GM12878 (cell line): Measurements from ENCODE around the gene NAALADL2. TPM values are rescaled to one million over a fixed set of nuclear protein-coding genes. Genes with fewer than 3 reads are reported as not detected.

Experiments
- ATAC-seq: fragments of 200-7000 bp; cut with Tn5 transposase; 3 replicates; pipeline ENCODE4 v1.9.1; 2020; ENCODE audit warnings: mild to moderate bottlenecking, moderate library complexity
- BruUV-seq: library from RNA; stranded (reverse); fragments of 400-500 nt; replicated peaks from 2 replicates; lab custom pipeline; 2021; lab: Mats Ljungman, UMichigan
- CTCF ChIA-PET: fragments of 300-600 bp; sonication (Branson Sonifier 250); formaldehyde crosslinking; extraction: SDS; loops from one replicate; lab custom pipeline; 2021; ENCODE audit warnings: inconsistent platforms; lab: Yijun Ruan, JAX
- POLR2A ChIA-PET: fragments of 350-600 bp; formaldehyde crosslinking; extraction: SDS; loops from one replicate; lab custom pipeline; 2021; ENCODE audit warnings: inconsistent platforms; lab: Charles Lee
- RAD21 ChIA-PET: fragments of 300-600 bp; sonication (Branson Sonifier 250); formaldehyde crosslinking; loops from one replicate; lab custom pipeline; 2023; ENCODE audit warnings: antibody characterized with exemption; ENCODE audit not compliant: unreplicated experiment; lab: Charles Lee
- SMC1A ChIA-PET: fragments of 300-600 bp; sonication (Branson Sonifier 250); formaldehyde crosslinking; loops from one replicate; lab custom pipeline; 2023; ENCODE audit not compliant: unreplicated experiment, uncharacterized antibody; lab: Charles Lee
- DNase-seq: peaks from one replicate; pipeline ENCODE4 v3.0.0-alpha.2; 2011; ENCODE audit warnings: low read depth, low spot score
- FAIRE-seq: peaks from 3 replicates; lab custom pipeline; 2011; peaks lifted over from hg19 to GRCh38; lab: Jason Lieb, UNC
- H2AFZ ChIP-seq: 2 replicates; pipeline ENCODE4 v1.6.0; 2011; ENCODE audit warnings: low read depth, low read length, control low read depth; ENCODE audit not compliant: control insufficient read depth
- H3K27ac ChIP-seq: 2 replicates; pipeline ENCODE4 v1.5.1; 2011; ENCODE audit warnings: control low read depth; ENCODE audit not compliant: control insufficient read depth, insufficient read depth
- H3K27me3 ChIP-seq, 2 experiments: replicated peaks in 1 of 2; 2 replicates each; pipeline versions ENCODE4 v1.6.0 to v1.6.1; 2011; ENCODE audit warnings: low read length in 1 of 2; ENCODE audit not compliant: control insufficient read depth in 2 of 2, insufficient read depth in 2 of 2
- H3K36me3 ChIP-seq, 2 experiments: 2 replicates each; pipeline ENCODE4 v1.5.1; 2011; ENCODE audit warnings: low read length in 1 of 2; ENCODE audit not compliant: control insufficient read depth in 2 of 2, insufficient read depth in 2 of 2
- H3K4me1 ChIP-seq: 2 replicates; pipeline ENCODE4 v1.6.1; 2011; ENCODE audit warnings: mild to moderate bottlenecking, low read length, moderate library complexity, mixed read lengths; ENCODE audit not compliant: control insufficient read depth, insufficient read depth
- H3K4me2 ChIP-seq: 2 replicates; pipeline ENCODE4 v1.6.0; 2011; ENCODE audit warnings: control low read depth; ENCODE audit not compliant: control insufficient read depth, insufficient read depth
- H3K4me3 ChIP-seq: fragments of 200-600 bp; sonication (generic); 2 replicates; pipeline ENCODE4 v1.5.1; 2016
- H3K79me2 ChIP-seq: 2 replicates; pipeline ENCODE4 v1.6.0; 2011; ENCODE audit warnings: low read length; ENCODE audit not compliant: control insufficient read depth, insufficient read depth
- H3K9ac ChIP-seq: 2 replicates; pipeline ENCODE4 v1.8.0; 2011; ENCODE audit warnings: low read length, control low read depth, mixed read lengths; ENCODE audit not compliant: control insufficient read depth, insufficient read depth
- H3K9me3 ChIP-seq: replicated peaks from 3 replicates; pipeline ENCODE4 v1.5.1; 2011; ENCODE audit warnings: mild to moderate bottlenecking, low read length; ENCODE audit not compliant: control insufficient read depth, insufficient read depth
- H4K20me1 ChIP-seq: 2 replicates; pipeline ENCODE4 v1.6.0; 2011; ENCODE audit not compliant: control insufficient read depth, insufficient read depth
- CBFB ChIP-seq: IDR thresholded peaks from 2 replicates; pipeline ENCODE4 v1.6.1; 2016; ENCODE audit warnings: antibody characterized with exemption, low read depth
- CBX3 ChIP-seq: fragments of 200-600 bp; sonication (generic); IDR thresholded peaks from 2 replicates; pipeline ENCODE4 v1.6.1; 2016; ENCODE audit warnings: low read depth, borderline replicate concordance
- CHD4 ChIP-seq: fragments of 200-600 bp; sonication (generic); IDR thresholded peaks from 2 replicates; pipeline ENCODE4 v1.6.1; 2016; ENCODE audit warnings: mild to moderate bottlenecking
- ESRRA ChIP-seq: IDR thresholded peaks from 2 replicates; pipeline ENCODE4 v1.6.1; 2012; ENCODE audit warnings: mild to moderate bottlenecking, low read length, improper control_type of control experiment
- EZH2 ChIP-seq: IDR thresholded peaks from 2 replicates; pipeline ENCODE4 v1.6.1; 2012; ENCODE audit warnings: low read depth, mild to moderate bottlenecking, control low read depth, inconsistent platforms, low read length, borderline replicate concordance; ENCODE audit not compliant: control insufficient read depth
- FOS ChIP-seq: IDR thresholded peaks from 3 replicates; pipeline ENCODE4 v1.6.1; 2011; ENCODE audit warnings: borderline replicate concordance; ENCODE audit not compliant: insufficient read length; ENCODE audit errors: extremely low read depth
- NFXL1 ChIP-seq: fragments of 450-650 bp; IDR thresholded peaks from 2 replicates; pipeline ENCODE4 v1.6.1; 2017; ENCODE audit warnings: antibody characterized with exemption, mild to moderate bottlenecking, borderline replicate concordance
- PAX8 ChIP-seq: fragments of 450-650 bp; IDR thresholded peaks from 2 replicates; pipeline ENCODE4 v1.6.1; 2017; ENCODE audit warnings: mild to moderate bottlenecking, moderate library complexity
- RAD51 ChIP-seq: fragments of 450-650 bp; IDR thresholded peaks from 2 replicates; pipeline ENCODE4 v1.6.1; 2016; ENCODE audit warnings: moderate library complexity, mild to moderate bottlenecking, inconsistent platforms
- SMAD5 ChIP-seq: IDR thresholded peaks from 2 replicates; pipeline ENCODE4 v1.6.1; 2016; ENCODE audit warnings: antibody characterized with exemption, low read depth
- SP1 ChIP-seq: IDR thresholded peaks from one replicate; pipeline ENCODE4 v1.6.1; 2011; ENCODE audit warnings: low read depth, low read length
- TARDBP ChIP-seq: IDR thresholded peaks from 2 replicates; pipeline ENCODE4 v1.6.1; 2016; ENCODE audit warnings: borderline replicate concordance
- ZSCAN29 ChIP-seq: fragments of 450-650 bp; IDR thresholded peaks from 2 replicates; pipeline ENCODE4 v1.6.1; 2017; ENCODE audit warnings: mild to moderate bottlenecking, moderate library complexity
- WGBS: methylation state at CpG from one replicate; pipeline ENCODE4 v1.1.6; 2016; ENCODE audit warnings: low lambda C conversion rate; ENCODE audit not compliant: insufficient replicate concordance, insufficient coverage; ENCODE audit errors: missing lambda C conversion rate; 5-methylcytosine and 5-hydroxymethylcytosine counted together
- in situ Hi-C: fragments of 300-500 bp; cut with MboI; formaldehyde crosslinking; loops from 9 replicates; pipeline ENCODE4 v1.14.3; 2018; ENCODE audit warnings: mixed read lengths
- intact Hi-C: fragments of 100-400 bp; cut with micrococcal nuclease; formaldehyde crosslinking; loops from one replicate; pipeline ENCODE4 v1.14.2; 2022; ENCODE audit not compliant: unreplicated experiment
- polyA plus RNA-seq, 11 experiments: library from polyadenylated mRNA; depleted of rRNA in 4 of 11; unstranded in 6 of 11; stranded (reverse) in 5 of 11; fragments of >200 nt; fragmentation: Nextera tagmentation in 4 of 11; fragmentation: Illumina TruSeq in 1 of 11; extraction: Ambion mirVana in 4 of 11; extraction: Trizol in 1 of 11; gene quantifications; 1 replicate in 1 of 11; 2 replicates in 10 of 11; pipeline versions ENCODE4 v1.2.1 to v1.2.3, GENCODE V29; 2011 to 2016; ENCODE audit warnings: inconsistent platforms in 2 of 11, missing spikeins in 2 of 11, low read depth in 1 of 11
- total RNA-seq, 4 experiments: library from RNA; depleted of rRNA in 3 of 4; stranded (reverse); fragments of >200 nt in 3 of 4; fragmentation: Illumina TruSeq in 1 of 4; extraction: Trizol in 1 of 4; gene quantifications; 2 replicates each; pipeline versions ENCODE4 v1.2.1 to v1.2.3, GENCODE V29; 2013 to 2021
- TF ChIP-seq, protein P1 (sequence below): IDR thresholded peaks from 2 replicates; pipeline ENCODE4 v1.6.1; 2012; ENCODE audit warnings: low read depth, low read length, improper control_type of control experiment
- TF ChIP-seq, protein P2 (sequence below): IDR thresholded peaks from 2 replicates; pipeline ENCODE4 v1.6.1; 2012; ENCODE audit warnings: mild to moderate bottlenecking, low read depth, low read length
- TF ChIP-seq, protein P3 (sequence below): fragments of 150-350 bp; IDR thresholded peaks from 2 replicates; pipeline ENCODE4 v1.6.1; 2014; ENCODE audit warnings: mild to moderate bottlenecking, low read depth, low read length

Gene NAALADL2
- total and polyA plus RNA-seq, 10 of the 15 experiments (the other 5 are each of a cell fraction or from before 2014, with no cell fraction given): 0.06 to 10.8 (median 0.46) TPM

DNA sequence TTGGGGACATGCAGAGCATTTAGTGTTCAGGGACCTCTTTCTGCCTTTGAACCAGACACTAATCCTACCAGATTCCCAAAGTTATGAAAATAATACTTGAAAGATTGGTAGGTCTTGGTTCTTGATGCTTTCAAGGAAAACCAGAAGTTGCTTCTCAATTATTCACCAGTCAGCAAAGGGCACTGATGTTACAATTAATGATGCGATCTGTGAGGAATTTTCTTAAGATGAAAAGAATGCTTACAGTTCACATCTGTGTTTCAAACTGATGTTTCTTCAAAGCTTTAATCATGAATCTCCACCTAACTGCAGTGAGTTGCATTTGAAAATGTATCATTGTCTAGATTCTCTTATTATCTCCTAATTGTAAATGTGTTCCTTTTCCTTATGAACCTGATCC is 161.0 kb downstream of the NAALADL2 start:
- ATAC-seq: no peak
- FAIRE-seq: no peak
- no TSS peak for BruUV-seq
- H3K4me1 ChIP-seq: no peaks in the 10 kb centered on the region
- DNase-seq: no peak
- H3K9me3 ChIP-seq: no peaks in the 10 kb centered on the region
- H3K9ac ChIP-seq: no peak overlapping the region
- no peaks in the 10 kb centered on the region for H3K79me2 ChIP-seq
- no peaks in the 10 kb centered on the region for H3K27me3 ChIP-seq
- in situ Hi-C loops: no loop called here
- H3K4me2 ChIP-seq: no peak overlapping the region
- intact Hi-C loops: no loop called here
- RAD21 ChIA-PET: no interaction called here
- no peaks in the 10 kb centered on the region for H4K20me1 ChIP-seq
- 8% methylated on average over 1 of the region's 1 CpG for WGBS
- SMC1A ChIA-PET: interaction anchor here (1.1 kb wide), 1 partner anchor 9 kb away, joined by 3 read pairs; no protein-coding TSS in a partner anchor
- TF ChIP-seq CBX3 (no peak), FOS (no peak), TARDBP (no peak)
- TF ChIP-seq, protein P1, sequence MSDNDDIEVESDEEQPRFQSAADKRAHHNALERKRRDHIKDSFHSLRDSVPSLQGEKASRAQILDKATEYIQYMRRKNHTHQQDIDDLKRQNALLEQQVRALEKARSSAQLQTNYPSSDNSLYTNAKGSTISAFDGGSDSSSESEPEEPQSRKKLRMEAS: no peak
- CTCF ChIA-PET: no interaction called here
- no peak overlapping the region for H3K27ac ChIP-seq
- H3K36me3 ChIP-seq: no peaks in the 10 kb centered on the region
- H3K4me3 ChIP-seq: no peak overlapping the region
- POLR2A ChIA-PET: interaction anchor here (0.6 kb wide), 1 partner anchor 216 kb away, joined by 10 read pairs; no protein-coding TSS in a partner anchor
- H2AFZ ChIP-seq: no peak overlapping the region

DNA sequence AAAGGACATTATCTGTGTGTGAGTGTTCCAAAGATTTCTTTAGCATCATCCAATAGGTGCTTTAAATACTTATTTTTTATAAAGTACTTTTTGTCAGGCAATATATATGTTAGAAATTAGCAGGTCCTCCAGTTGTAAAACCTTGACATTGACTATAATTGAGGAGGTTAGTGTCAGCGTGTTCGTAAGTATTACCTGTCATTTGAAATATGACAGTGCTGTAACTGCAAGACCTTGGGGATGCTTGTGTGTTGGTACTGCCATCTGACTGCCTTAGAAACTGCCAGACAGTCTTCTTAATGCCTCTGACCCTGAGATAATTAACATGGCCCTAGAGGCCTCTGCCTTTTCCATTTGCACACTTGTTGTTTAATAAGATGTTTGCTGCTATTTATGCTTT is 170.7 kb downstream of the NAALADL2 start:
- ChIA-PET RAD21 (no interaction called here), POLR2A (no interaction called here), SMC1A (no interaction called here), CTCF (no interaction called here)
- intact Hi-C loops (no loop called here), in situ Hi-C loops (no loop called here)
- Histone ChIP-seq H2AFZ (no peak overlapping the region), H3K36me3 (no peaks in the 10 kb centered on the region), H3K4me2 (no peak overlapping the region), H3K4me3 (no peak overlapping the region), H3K4me1 (no peaks in the 10 kb centered on the region), H3K27ac (no peak overlapping the region), H3K9me3 (no peaks in the 10 kb centered on the region), H3K9ac (no peak overlapping the region), H4K20me1 (no peaks in the 10 kb centered on the region), H3K79me2 (no peaks in the 10 kb centered on the region), H3K27me3 (no peaks in the 10 kb centered on the region)
- ATAC-seq (no peak), FAIRE-seq (no peak), DNase-seq (no peak)
- no TSS peak for BruUV-seq
- 69% methylated on average over 2 of the region's 2 CpGs for whole genome bisulfite sequencing
- TF ChIP-seq ZSCAN29 (no peak), PAX8 (no peak), SP1 (no peak), CBFB (no peak), RAD51 (no peak), CHD4 (no peak), NFXL1 (no peak), EZH2 (no peak), SMAD5 (no peak), ESRRA (no peak)
- TF ChIP-seq, protein P2, sequence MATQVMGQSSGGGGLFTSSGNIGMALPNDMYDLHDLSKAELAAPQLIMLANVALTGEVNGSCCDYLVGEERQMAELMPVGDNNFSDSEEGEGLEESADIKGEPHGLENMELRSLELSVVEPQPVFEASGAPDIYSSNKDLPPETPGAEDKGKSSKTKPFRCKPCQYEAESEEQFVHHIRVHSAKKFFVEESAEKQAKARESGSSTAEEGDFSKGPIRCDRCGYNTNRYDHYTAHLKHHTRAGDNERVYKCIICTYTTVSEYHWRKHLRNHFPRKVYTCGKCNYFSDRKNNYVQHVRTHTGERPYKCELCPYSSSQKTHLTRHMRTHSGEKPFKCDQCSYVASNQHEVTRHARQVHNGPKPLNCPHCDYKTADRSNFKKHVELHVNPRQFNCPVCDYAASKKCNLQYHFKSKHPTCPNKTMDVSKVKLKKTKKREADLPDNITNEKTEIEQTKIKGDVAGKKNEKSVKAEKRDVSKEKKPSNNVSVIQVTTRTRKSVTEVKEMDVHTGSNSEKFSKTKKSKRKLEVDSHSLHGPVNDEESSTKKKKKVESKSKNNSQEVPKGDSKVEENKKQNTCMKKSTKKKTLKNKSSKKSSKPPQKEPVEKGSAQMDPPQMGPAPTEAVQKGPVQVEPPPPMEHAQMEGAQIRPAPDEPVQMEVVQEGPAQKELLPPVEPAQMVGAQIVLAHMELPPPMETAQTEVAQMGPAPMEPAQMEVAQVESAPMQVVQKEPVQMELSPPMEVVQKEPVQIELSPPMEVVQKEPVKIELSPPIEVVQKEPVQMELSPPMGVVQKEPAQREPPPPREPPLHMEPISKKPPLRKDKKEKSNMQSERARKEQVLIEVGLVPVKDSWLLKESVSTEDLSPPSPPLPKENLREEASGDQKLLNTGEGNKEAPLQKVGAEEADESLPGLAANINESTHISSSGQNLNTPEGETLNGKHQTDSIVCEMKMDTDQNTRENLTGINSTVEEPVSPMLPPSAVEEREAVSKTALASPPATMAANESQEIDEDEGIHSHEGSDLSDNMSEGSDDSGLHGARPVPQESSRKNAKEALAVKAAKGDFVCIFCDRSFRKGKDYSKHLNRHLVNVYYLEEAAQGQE: no peak
- TF ChIP-seq, protein P3, sequence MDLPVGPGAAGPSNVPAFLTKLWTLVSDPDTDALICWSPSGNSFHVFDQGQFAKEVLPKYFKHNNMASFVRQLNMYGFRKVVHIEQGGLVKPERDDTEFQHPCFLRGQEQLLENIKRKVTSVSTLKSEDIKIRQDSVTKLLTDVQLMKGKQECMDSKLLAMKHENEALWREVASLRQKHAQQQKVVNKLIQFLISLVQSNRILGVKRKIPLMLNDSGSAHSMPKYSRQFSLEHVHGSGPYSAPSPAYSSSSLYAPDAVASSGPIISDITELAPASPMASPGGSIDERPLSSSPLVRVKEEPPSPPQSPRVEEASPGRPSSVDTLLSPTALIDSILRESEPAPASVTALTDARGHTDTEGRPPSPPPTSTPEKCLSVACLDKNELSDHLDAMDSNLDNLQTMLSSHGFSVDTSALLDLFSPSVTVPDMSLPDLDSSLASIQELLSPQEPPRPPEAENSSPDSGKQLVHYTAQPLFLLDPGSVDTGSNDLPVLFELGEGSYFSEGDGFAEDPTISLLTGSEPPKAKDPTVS: no peak
